Neural progenitor cell (in vitro differentiated cells): ENCODE results near the gene KRT8. TPM values are rescaled to one million over a fixed set of nuclear protein-coding genes. Genes with fewer than 3 reads are reported as not detected.

Experiments
- DNase-seq: peaks from one replicate; pipeline ENCODE4 v3.0.0-alpha.2; 2016; ENCODE audit warnings: low spot score
- H2AFZ ChIP-seq: fragments of 200-600 bp; sonication (generic); replicated peaks from 2 replicates; pipeline ENCODE4 v1.6.1; 2016; ENCODE audit warnings: antibody characterized with exemption
- H3F3A ChIP-seq: fragments of 200-600 bp; sonication (generic); 2 replicates; pipeline ENCODE4 v1.6.1; 2016; ENCODE audit warnings: antibody characterized with exemption, low read depth
- H3K27ac ChIP-seq: fragments of 200-600 bp; sonication (generic); 2 replicates; pipeline ENCODE4 v1.5.1; 2016; ENCODE audit warnings: mild to moderate bottlenecking
- H3K27me3 ChIP-seq: fragments of 200-600 bp; sonication (generic); 2 replicates; pipeline ENCODE4 v1.6.1; 2016; ENCODE audit warnings: mild to moderate bottlenecking, moderate library complexity
- H3K36me3 ChIP-seq: fragments of 200-600 bp; sonication (generic); 2 replicates; pipeline ENCODE4 v1.5.1; 2016
- H3K4me1 ChIP-seq: fragments of 200-600 bp; sonication (generic); 2 replicates; pipeline ENCODE4 v1.6.1; 2016; ENCODE audit warnings: mixed run types
- H3K4me2 ChIP-seq: fragments of 200-600 bp; sonication (generic); 2 replicates; pipeline ENCODE4 v1.6.1; 2016
- H3K4me3 ChIP-seq: fragments of 200-600 bp; sonication (generic); 2 replicates; pipeline ENCODE4 v1.5.1; 2016
- H3K79me2 ChIP-seq: fragments of 200-600 bp; sonication (generic); 2 replicates; pipeline ENCODE4 v1.6.1; 2016; ENCODE audit warnings: low read depth
- H3K9ac ChIP-seq: fragments of 200-600 bp; sonication (generic); 2 replicates; pipeline ENCODE4 v1.6.1; 2016
- H3K9me3 ChIP-seq: fragments of 200-600 bp; sonication (generic); 2 replicates; pipeline ENCODE4 v1.5.1; 2016; ENCODE audit warnings: low read depth
- H4K20me1 ChIP-seq: fragments of 200-600 bp; sonication (generic); 2 replicates; pipeline ENCODE4 v1.6.1; 2016; ENCODE audit warnings: low read depth
- H3K27ac Mint-ChIP-seq: 3 replicates; pipeline ENCODE4 v1.8.0; 2021; ENCODE audit warnings: mixed read lengths
- H3K27me3 Mint-ChIP-seq: 2 replicates; pipeline ENCODE4 v1.8.0; 2022; ENCODE audit warnings: low read depth, mild to moderate bottlenecking, inconsistent platforms, moderate library complexity, mixed read lengths; ENCODE audit not compliant: insufficient read depth
- H3K36me3 Mint-ChIP-seq: 3 replicates; pipeline ENCODE4 v1.8.0; 2021; ENCODE audit warnings: mixed read lengths
- H3K4me1 Mint-ChIP-seq: 3 replicates; pipeline ENCODE4 v1.8.0; 2021; ENCODE audit warnings: mixed read lengths
- H3K4me3 Mint-ChIP-seq: 3 replicates; pipeline ENCODE4 v1.8.0; 2021; ENCODE audit warnings: mild to moderate bottlenecking, moderate library complexity, mixed read lengths
- H3K9me3 Mint-ChIP-seq: 3 replicates; pipeline ENCODE4 v1.8.0; 2020; ENCODE audit warnings: mixed read lengths
- EZH2 ChIP-seq: fragments of 200-600 bp; sonication (generic); IDR thresholded peaks from 2 replicates; pipeline ENCODE4 v1.6.1; 2017; ENCODE audit warnings: antibody characterized with exemption, mild to moderate bottlenecking, moderate library complexity
- EZH2phosphoT487 ChIP-seq: fragments of 200-600 bp; sonication (generic); IDR thresholded peaks from 2 replicates; pipeline ENCODE4 v1.6.1; 2017; ENCODE audit warnings: antibody characterized with exemption
- total RNA-seq: library from RNA; depleted of rRNA; stranded (reverse); fragments of >200 nt; gene quantifications from 2 replicates; pipeline ENCODE4 v1.2.3, GENCODE V29; 2015; ENCODE audit warnings: low replicate concordance
- TF ChIP-seq, protein P1 (sequence below): fragments of 200-600 bp; sonication (generic); IDR thresholded peaks from 2 replicates; pipeline ENCODE4 v1.5.1; 2017; ENCODE audit warnings: antibody characterized with exemption, mild to moderate bottlenecking

Gene KRT8
- total RNA-seq, 1 donor from 2014 or later = 168 TPM

DNA sequence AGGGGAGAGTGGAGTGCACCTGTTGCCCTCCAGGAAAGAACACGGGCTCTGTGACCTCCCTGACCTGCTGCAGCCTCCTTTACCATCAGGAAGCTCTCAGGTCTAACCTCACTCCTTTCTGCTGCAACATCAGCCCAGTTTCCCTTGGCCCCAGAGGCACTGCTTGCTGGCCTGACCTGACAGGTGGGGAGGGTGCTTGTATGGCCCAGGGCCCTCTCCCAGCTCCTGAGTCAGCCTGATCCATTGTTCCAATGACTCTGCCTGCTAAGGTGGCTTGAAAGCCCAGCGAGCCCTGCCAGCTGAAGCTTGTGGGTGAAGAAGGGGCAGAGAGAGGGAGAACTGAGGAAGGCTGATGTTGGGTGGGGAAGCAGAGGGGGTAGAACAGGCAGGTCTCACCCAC lies 42.9 kb downstream of the KRT8 start:
- peaks cover 9% of the 10 kb centered on the region for H3K27me3 Mint-ChIP-seq
- no peak overlapping the region for H3K4me3 Mint-ChIP-seq
- Histone ChIP-seq H3K9me3 (no peaks in the 10 kb centered on the region), H3K9ac (no peak overlapping the region), H3K27me3 (no peaks in the 10 kb centered on the region), H3K36me3 (no peaks in the 10 kb centered on the region), H3F3A (no peaks in the 10 kb centered on the region), H3K4me3 (no peak overlapping the region), H3K27ac (no peak overlapping the region), H2AFZ (no peak overlapping the region), H4K20me1 (no peaks in the 10 kb centered on the region), H3K79me2 (no peaks in the 10 kb centered on the region), H3K4me1 (no peaks in the 10 kb centered on the region), H3K4me2 (no peak overlapping the region)
- TF ChIP-seq, protein P1, sequence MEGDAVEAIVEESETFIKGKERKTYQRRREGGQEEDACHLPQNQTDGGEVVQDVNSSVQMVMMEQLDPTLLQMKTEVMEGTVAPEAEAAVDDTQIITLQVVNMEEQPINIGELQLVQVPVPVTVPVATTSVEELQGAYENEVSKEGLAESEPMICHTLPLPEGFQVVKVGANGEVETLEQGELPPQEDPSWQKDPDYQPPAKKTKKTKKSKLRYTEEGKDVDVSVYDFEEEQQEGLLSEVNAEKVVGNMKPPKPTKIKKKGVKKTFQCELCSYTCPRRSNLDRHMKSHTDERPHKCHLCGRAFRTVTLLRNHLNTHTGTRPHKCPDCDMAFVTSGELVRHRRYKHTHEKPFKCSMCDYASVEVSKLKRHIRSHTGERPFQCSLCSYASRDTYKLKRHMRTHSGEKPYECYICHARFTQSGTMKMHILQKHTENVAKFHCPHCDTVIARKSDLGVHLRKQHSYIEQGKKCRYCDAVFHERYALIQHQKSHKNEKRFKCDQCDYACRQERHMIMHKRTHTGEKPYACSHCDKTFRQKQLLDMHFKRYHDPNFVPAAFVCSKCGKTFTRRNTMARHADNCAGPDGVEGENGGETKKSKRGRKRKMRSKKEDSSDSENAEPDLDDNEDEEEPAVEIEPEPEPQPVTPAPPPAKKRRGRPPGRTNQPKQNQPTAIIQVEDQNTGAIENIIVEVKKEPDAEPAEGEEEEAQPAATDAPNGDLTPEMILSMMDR = no peak
- TF ChIP-seq EZH2phosphoT487 = no peak
- no peaks in the 10 kb centered on the region for H3K36me3 Mint-ChIP-seq
- no peaks in the 10 kb centered on the region for H3K4me1 Mint-ChIP-seq
- DNase-seq = no peak
- no peak overlapping the region for H3K27ac Mint-ChIP-seq
- H3K9me3 Mint-ChIP-seq = no peaks in the 10 kb centered on the region

DNA sequence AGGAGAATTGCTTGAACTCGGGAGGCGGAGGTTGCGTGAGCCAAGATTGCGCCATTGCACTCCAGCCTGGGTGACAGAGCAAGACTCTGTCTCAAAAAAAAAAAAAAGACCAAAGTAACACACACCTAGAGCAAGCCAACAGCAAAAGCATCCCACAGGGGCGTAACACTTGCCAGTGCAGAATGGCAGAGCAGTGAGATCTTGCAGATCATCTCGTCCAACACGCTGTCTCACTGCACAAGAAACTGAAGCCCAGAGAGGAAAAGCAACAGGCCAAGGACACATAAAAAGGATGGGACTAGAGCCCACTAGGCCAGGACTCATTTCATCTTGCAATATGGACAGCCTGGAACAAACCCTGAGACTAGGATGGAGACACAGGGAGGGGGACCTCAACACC lies 43.4 kb downstream of the KRT8 start:
- H3K9me3 ChIP-seq = no peaks in the 10 kb centered on the region
- H3K36me3 ChIP-seq = no peaks in the 10 kb centered on the region
- no peak overlapping the region for H3K4me3 ChIP-seq
- H4K20me1 ChIP-seq = no peaks in the 10 kb centered on the region
- H3K27me3 ChIP-seq = no peaks in the 10 kb centered on the region
- TF ChIP-seq, protein P1 = no peak
- TF ChIP-seq EZH2phosphoT487 (no peak), EZH2 (no peak)
- no peak overlapping the region for H3K4me2 ChIP-seq
- no peaks in the 10 kb centered on the region for H3K4me1 ChIP-seq
- H3K27ac ChIP-seq = no peak overlapping the region
- no peak overlapping the region for H3K9ac ChIP-seq
- H3K4me1 Mint-ChIP-seq = no peaks in the 10 kb centered on the region
- H3K27me3 Mint-ChIP-seq = peaks cover 9% of the 10 kb centered on the region
- H3K4me3 Mint-ChIP-seq = no peak overlapping the region
- no peak overlapping the region for H3K27ac Mint-ChIP-seq
- no peak for DNase-seq
- no peak overlapping the region for H2AFZ ChIP-seq
- no peaks in the 10 kb centered on the region for H3K36me3 Mint-ChIP-seq
- no peaks in the 10 kb centered on the region for H3K9me3 Mint-ChIP-seq
- no peaks in the 10 kb centered on the region for H3F3A ChIP-seq
- H3K79me2 ChIP-seq = no peaks in the 10 kb centered on the region

DNA sequence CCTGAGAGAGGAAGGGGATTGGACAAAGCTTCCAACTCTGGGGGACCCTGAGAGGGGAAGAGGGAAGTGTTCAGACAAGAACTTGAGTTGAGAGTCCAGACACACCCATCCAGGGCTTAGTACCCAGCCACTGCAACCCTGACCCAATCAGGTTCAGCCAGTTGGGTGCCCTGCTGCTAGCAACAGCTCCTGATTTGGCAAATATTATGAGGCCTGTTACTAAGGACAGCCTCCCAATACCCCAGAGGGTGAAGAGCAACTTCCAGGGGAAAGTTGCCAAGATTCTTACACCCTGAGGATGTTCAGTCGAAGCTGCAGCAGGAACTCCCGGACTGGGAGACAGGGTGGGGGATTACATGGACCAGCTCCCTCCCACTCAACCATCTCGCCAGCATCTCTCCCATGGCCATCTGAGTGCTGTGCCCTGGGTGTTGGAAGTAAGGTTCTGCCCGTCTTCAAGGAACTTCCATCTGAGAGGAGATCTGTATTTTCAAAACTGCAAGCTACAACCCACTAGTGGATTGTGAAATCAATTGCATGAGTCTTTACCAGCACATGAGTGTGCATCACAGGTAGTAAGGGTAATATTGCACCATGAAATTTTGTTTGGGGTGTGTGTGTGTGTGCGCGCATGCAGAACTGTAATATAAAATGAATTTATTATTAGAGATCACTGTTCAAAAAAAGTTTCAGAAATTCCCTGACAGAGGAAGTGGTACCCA lies 44.6 kb downstream of the KRT8 start:
- Histone ChIP-seq H3K9me3 (no peaks in the 10 kb centered on the region), H3K4me1 (no peaks in the 10 kb centered on the region), H3K79me2 (no peaks in the 10 kb centered on the region), H3K36me3 (no peaks in the 10 kb centered on the region), H3K27me3 (no peaks in the 10 kb centered on the region), H3K4me2 (no peak overlapping the region), H4K20me1 (no peaks in the 10 kb centered on the region), H3K9ac (no peak overlapping the region), H3F3A (no peaks in the 10 kb centered on the region), H3K4me3 (no peak overlapping the region), H3K27ac (no peak overlapping the region), H2AFZ (no peak overlapping the region)
- Mint-ChIP-seq H3K36me3 (no peaks in the 10 kb centered on the region), H3K9me3 (no peaks in the 10 kb centered on the region), H3K27ac (no peak overlapping the region), H3K4me1 (no peaks in the 10 kb centered on the region), H3K4me3 (no peak overlapping the region), H3K27me3 (peaks cover 13% of the 10 kb centered on the region)
- DNase-seq = no peak
- TF ChIP-seq EZH2phosphoT487 = no peak
- no peak for TF ChIP-seq EZH2
- TF ChIP-seq, protein P1 = no peak
